ENCODE measurements around the gene MAP4K5. TPM values are rescaled to one million over a fixed set of nuclear protein-coding genes. Genes with fewer than 3 reads are reported as not detected.
A peak's percentile ranks its signal among the peaks of the same experiment; 100 is the strongest.

MAP4K5 gene
- total and polyA plus RNA-seq, 2 of the 13 experiments (the other 11 are each of a cell fraction or from before 2014, with no cell fraction given) = 12.7 to 23.9 TPM

- peak; percentile 50; the same call in 1 of the 2 replicates for TF ChIP-seq ARID5B (CRISPR knock-in tag; IDR thresholded peaks at IDR 0.05)
- TF ChIP-seq ZNF652 (CRISPR knock-in tag; IDR thresholded peaks at IDR 0.05; ENCODE audit: borderline replicate concordance, low read depth) = no peak
- no peak for TF ChIP-seq ZFYVE20 (CRISPR knock-in tag; IDR thresholded peaks at IDR 0.05; ENCODE audit: borderline replicate concordance, low read depth)
- TF ChIP-seq ZSCAN29 (CRISPR knock-in tag; conservative IDR thresholded peaks at IDR 0.05) = no peak
- no peak for TF ChIP-seq ZFY (CRISPR knock-in tag; IDR thresholded peaks at IDR 0.05)
- no peak for TF ChIP-seq NKX3-1 (CRISPR knock-in tag; IDR thresholded peaks at IDR 0.05)
- TF ChIP-seq ZNF740 (CRISPR knock-in tag; IDR thresholded peaks at IDR 0.05) = no peak
- TF ChIP-seq ZNF766 (CRISPR knock-in tag; IDR thresholded peaks at IDR 0.05; ENCODE audit: borderline replicate concordance) = no peak
- no peak for TF ChIP-seq GZF1 (CRISPR knock-in tag; IDR thresholded peaks at IDR 0.05)
- no peak for TF ChIP-seq ZKSCAN8 (CRISPR knock-in tag; IDR thresholded peaks at IDR 0.05; ENCODE audit: borderline replicate concordance)
- TF ChIP-seq, protein P1, sequence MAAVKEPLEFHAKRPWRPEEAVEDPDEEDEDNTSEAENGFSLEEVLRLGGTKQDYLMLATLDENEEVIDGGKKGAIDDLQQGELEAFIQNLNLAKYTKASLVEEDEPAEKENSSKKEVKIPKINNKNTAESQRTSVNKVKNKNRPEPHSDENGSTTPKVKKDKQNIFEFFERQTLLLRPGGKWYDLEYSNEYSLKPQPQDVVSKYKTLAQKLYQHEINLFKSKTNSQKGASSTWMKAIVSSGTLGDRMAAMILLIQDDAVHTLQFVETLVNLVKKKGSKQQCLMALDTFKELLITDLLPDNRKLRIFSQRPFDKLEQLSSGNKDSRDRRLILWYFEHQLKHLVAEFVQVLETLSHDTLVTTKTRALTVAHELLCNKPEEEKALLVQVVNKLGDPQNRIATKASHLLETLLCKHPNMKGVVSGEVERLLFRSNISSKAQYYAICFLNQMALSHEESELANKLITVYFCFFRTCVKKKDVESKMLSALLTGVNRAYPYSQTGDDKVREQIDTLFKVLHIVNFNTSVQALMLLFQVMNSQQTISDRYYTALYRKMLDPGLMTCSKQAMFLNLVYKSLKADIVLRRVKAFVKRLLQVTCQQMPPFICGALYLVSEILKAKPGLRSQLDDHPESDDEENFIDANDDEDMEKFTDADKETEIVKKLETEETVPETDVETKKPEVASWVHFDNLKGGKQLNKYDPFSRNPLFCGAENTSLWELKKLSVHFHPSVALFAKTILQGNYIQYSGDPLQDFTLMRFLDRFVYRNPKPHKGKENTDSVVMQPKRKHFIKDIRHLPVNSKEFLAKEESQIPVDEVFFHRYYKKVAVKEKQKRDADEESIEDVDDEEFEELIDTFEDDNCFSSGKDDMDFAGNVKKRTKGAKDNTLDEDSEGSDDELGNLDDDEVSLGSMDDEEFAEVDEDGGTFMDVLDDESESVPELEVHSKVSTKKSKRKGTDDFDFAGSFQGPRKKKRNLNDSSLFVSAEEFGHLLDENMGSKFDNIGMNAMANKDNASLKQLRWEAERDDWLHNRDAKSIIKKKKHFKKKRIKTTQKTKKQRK (IDR thresholded peaks at IDR 0.05; ENCODE audit: low read length) = no peak
- TF ChIP-seq SAP130 (CRISPR knock-in tag; IDR thresholded peaks at IDR 0.05; ENCODE audit: low read depth) = 0 out of 2 replicates have a peak, but pooled peaks have one; percentile 22
- no peak for TF ChIP-seq GTF2F1 (IDR thresholded peaks at IDR 0.05; ENCODE audit: low read length)
- peak; percentile 66; the same call in 1 of the 2 replicates for TF ChIP-seq CEBPB (IDR thresholded peaks at IDR 0.05; ENCODE audit: borderline replicate concordance, low read depth, low read length)
- TF ChIP-seq THAP11 (CRISPR knock-in tag; IDR thresholded peaks at IDR 0.05) = no peak
- TF ChIP-seq GATAD2A (CRISPR knock-in tag; IDR thresholded peaks at IDR 0.05) = peak; percentile 56; the same call in 1 of the 2 replicates
- no peak for TF ChIP-seq ZNF790 (CRISPR knock-in tag; IDR thresholded peaks at IDR 0.05; ENCODE audit: borderline replicate concordance)
- TF ChIP-seq, protein P2, sequence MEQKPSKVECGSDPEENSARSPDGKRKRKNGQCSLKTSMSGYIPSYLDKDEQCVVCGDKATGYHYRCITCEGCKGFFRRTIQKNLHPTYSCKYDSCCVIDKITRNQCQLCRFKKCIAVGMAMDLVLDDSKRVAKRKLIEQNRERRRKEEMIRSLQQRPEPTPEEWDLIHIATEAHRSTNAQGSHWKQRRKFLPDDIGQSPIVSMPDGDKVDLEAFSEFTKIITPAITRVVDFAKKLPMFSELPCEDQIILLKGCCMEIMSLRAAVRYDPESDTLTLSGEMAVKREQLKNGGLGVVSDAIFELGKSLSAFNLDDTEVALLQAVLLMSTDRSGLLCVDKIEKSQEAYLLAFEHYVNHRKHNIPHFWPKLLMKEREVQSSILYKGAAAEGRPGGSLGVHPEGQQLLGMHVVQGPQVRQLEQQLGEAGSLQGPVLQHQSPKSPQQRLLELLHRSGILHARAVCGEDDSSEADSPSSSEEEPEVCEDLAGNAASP (CRISPR knock-in tag; IDR thresholded peaks at IDR 0.05; ENCODE audit: borderline replicate concordance) = no peak
- TF ChIP-seq TGIF2 (CRISPR knock-in tag; IDR thresholded peaks at IDR 0.05) = no peak
- TF ChIP-seq ZZZ3 (CRISPR knock-in tag; IDR thresholded peaks at IDR 0.05; ENCODE audit: borderline replicate concordance) = no peak
- TF ChIP-seq, protein P3, sequence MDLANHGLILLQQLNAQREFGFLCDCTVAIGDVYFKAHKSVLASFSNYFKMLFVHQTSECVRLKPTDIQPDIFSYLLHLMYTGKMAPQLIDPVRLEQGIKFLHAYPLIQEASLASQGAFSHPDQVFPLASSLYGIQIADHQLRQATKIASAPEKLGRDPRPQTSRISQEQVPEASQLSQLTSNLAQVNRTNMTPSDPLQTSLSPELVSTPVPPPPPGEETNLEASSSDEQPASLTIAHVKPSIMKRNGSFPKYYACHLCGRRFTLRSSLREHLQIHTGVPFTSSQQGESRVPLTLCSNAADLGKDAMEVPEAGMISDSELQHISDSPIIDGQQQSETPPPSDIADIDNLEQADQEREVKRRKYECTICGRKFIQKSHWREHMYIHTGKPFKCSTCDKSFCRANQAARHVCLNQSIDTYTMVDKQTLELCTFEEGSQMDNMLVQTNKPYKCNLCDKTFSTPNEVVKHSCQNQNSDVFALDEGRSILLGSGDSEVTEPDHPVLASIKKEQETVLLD (CRISPR knock-in tag; IDR thresholded peaks at IDR 0.05; ENCODE audit: low read depth) = no peak
- TF ChIP-seq SAFB2 (CRISPR knock-in tag; IDR thresholded peaks at IDR 0.05; ENCODE audit: borderline replicate concordance, low read depth) = no peak
Measured at GRCh38 chr14:50417853-50418252, 114.5 kb downstream of the MAP4K5 start (continued).
